Panc1 (cell line): ENCODE results near the gene SYT9. TPM values are rescaled to one million over a fixed set of nuclear protein-coding genes. Genes with fewer than 3 reads are reported as not detected.

ENCODE experiments used
- ATAC-seq: fragments of 200-7000 bp; cut with Tn5 transposase; 2 replicates; pipeline ENCODE4 v1.9.1; 2020; ENCODE audit warnings: mild to moderate bottlenecking, moderate library complexity
- BruUV-seq: library from RNA; stranded (reverse); fragments of 400-500 nt; replicated peaks from 2 replicates; lab custom pipeline; 2021; lab: Mats Ljungman, UMichigan
- CTCF ChIA-PET: fragments of 300-600 bp; sonication (Branson Sonifier 250); formaldehyde crosslinking; loops from one replicate; lab custom pipeline; 2022; ENCODE audit warnings: antibody characterized with exemption; lab: Charles Lee
- POLR2A ChIA-PET: fragments of 300-600 bp; sonication (Branson Sonifier 250); formaldehyde crosslinking; loops from one replicate; lab custom pipeline; 2022; ENCODE audit warnings: antibody characterized with exemption; lab: Charles Lee
- DNase-seq: peaks from one replicate; pipeline ENCODE4 v3.0.0-alpha.2; 2010; ENCODE audit warnings: low read depth, low spot score
- H3K27ac ChIP-seq: 2 replicates; pipeline ENCODE4 v1.5.1; 2011; ENCODE audit warnings: mild to moderate bottlenecking, low read length, inconsistent platforms
- H3K27me3 ChIP-seq: fragments of 200-500 bp; sonication (Bioruptor generic); 2 replicates; pipeline ENCODE4 v1.6.0; 2014; ENCODE audit warnings: low read length, inconsistent platforms; ENCODE audit not compliant: control insufficient read depth, insufficient read depth
- H3K36me3 ChIP-seq: fragments of 200-500 bp; sonication (Bioruptor generic); 2 replicates; pipeline ENCODE4 v1.5.1; 2014; ENCODE audit warnings: inconsistent platforms, mild to moderate bottlenecking, low read length, moderate library complexity; ENCODE audit not compliant: control insufficient read depth, insufficient read depth
- H3K4me1 ChIP-seq: 2 replicates; pipeline ENCODE4 v1.5.1; 2011; ENCODE audit warnings: inconsistent platforms, mild to moderate bottlenecking, low read length, moderate library complexity; ENCODE audit not compliant: control insufficient read depth, insufficient read depth
- H3K4me3 ChIP-seq, 2 experiments: 2 replicates each; pipeline ENCODE4 v1.5.1; 2011 to 2012; ENCODE audit warnings: low read depth in 2 of 2, low read length in 2 of 2, mild to moderate bottlenecking in 2 of 2, inconsistent platforms in 1 of 2, moderate library complexity in 1 of 2
- H3K9me3 ChIP-seq: fragments of 200-500 bp; sonication (Bioruptor generic); 2 replicates; pipeline ENCODE4 v1.5.1; 2014; ENCODE audit warnings: low read depth, mild to moderate bottlenecking, inconsistent platforms, low read length, moderate library complexity; ENCODE audit not compliant: control insufficient read depth, insufficient read depth
- POLR2AphosphoS5 ChIP-seq: IDR thresholded peaks from 2 replicates; pipeline ENCODE4 v1.6.1; 2012; ENCODE audit warnings: mild to moderate bottlenecking, low read depth, low read length, moderate library complexity
- SIN3A ChIP-seq: IDR thresholded peaks from 2 replicates; pipeline ENCODE4 v1.6.1; 2012; ENCODE audit warnings: low read depth, mild to moderate bottlenecking, low read length, moderate library complexity, borderline replicate concordance; ENCODE audit not compliant: insufficient read depth
- TCF7L2 ChIP-seq: IDR thresholded peaks from 2 replicates; pipeline ENCODE4 v1.6.1; 2011; ENCODE audit warnings: mild to moderate bottlenecking, low read depth, low read length, inconsistent platforms
- in situ Hi-C: cut with HindIII; loops from 2 replicates; pipeline ENCODE4 v1.10.0; 2016; ENCODE audit warnings: low sequenced_read_pairs, low pct_unique_long_range_greater_than_20kb
- intact Hi-C: fragments of 100-400 bp; cut with micrococcal nuclease; formaldehyde crosslinking; loops from one replicate; pipeline ENCODE4 v1.10.0; 2022; ENCODE audit not compliant: unreplicated experiment
- total RNA-seq: library from RNA; stranded (reverse); gene quantifications from one replicate; pipeline ENCODE4 v1.2.1, GENCODE V29; 2021; ENCODE audit not compliant: unreplicated experiment
- TF ChIP-seq, protein P1 (sequence below): fragments of 450-650 bp; IDR thresholded peaks from 2 replicates; pipeline ENCODE4 v1.5.1; 2017; ENCODE audit warnings: mild to moderate bottlenecking
- TF ChIP-seq, protein P2 (sequence below), 2 experiments: IDR thresholded peaks; 2 replicates each; pipeline ENCODE4 v1.6.1; 2011 to 2012; ENCODE audit warnings: low read depth in 2 of 2, control low read depth in 1 of 2, low read length in 1 of 2, mild to moderate bottlenecking in 1 of 2, moderate library complexity in 1 of 2; ENCODE audit not compliant: insufficient read depth in 1 of 2

SYT9 gene
- total RNA-seq, 1 experiment from 2014 or later = 3.7 TPM

DNA sequence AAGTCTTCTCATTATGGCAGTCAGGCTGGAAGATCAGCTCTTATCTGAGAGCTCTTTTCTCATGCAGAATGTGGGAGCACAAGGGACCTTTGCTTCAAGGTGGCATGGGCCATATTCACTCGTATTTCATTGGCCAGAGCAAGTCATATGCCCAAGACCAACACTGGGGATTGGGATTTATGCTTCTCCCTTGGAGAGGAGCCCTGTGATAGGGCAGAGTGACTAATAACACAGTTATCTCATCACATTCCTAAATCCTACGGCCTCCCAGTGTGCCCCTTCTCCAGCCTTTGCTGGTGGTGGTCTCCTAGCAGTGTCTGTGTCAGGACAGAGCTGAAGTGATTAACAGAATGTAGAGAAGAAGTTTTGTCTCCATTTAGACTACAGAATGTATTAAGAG is 48.6 kb downstream of the SYT9 start:
- ChIA-PET POLR2A (no interaction called here), CTCF (interaction anchor here (0.7 kb wide), 1 partner anchor 156 kb away, joined by 5 read pairs; no protein-coding TSS in a partner anchor)
- no peak overlapping the region for H3K27ac ChIP-seq
- H3K27me3 ChIP-seq = no peaks in the 10 kb centered on the region
- H3K4me3 ChIP-seq = no peak overlapping the region
- ATAC-seq = no peak
- intact Hi-C loops = no loop called here
- no peaks in the 10 kb centered on the region for H3K9me3 ChIP-seq
- no peaks in the 10 kb centered on the region for H3K36me3 ChIP-seq
- TF ChIP-seq SIN3A (no peak), TCF7L2 (no peak)
- TF ChIP-seq, protein P1, sequence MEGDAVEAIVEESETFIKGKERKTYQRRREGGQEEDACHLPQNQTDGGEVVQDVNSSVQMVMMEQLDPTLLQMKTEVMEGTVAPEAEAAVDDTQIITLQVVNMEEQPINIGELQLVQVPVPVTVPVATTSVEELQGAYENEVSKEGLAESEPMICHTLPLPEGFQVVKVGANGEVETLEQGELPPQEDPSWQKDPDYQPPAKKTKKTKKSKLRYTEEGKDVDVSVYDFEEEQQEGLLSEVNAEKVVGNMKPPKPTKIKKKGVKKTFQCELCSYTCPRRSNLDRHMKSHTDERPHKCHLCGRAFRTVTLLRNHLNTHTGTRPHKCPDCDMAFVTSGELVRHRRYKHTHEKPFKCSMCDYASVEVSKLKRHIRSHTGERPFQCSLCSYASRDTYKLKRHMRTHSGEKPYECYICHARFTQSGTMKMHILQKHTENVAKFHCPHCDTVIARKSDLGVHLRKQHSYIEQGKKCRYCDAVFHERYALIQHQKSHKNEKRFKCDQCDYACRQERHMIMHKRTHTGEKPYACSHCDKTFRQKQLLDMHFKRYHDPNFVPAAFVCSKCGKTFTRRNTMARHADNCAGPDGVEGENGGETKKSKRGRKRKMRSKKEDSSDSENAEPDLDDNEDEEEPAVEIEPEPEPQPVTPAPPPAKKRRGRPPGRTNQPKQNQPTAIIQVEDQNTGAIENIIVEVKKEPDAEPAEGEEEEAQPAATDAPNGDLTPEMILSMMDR = no peak
- BruUV-seq = no TSS peak
- in situ Hi-C loops = no loop called here
- no peaks in the 10 kb centered on the region for H3K4me1 ChIP-seq
- no peak for DNase-seq

DNA sequence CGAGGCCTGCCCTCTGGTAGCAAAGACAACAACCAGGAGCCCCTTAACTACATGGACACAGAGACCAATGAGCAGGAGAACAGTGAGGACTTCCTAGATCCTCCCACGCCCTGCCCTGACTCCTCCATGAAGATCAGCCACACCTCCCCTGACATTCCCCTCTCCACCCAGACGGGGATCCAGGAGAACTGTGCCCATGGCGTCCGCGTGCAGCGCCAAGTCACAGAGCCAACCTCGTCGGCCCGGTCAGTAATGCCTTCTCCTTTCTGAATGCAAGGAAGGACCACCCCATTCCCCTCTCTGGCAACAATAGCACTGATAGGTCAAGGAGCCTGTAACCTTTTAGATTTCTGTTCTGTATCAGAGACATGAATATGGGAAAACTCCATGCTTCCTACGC is 51.4 kb downstream of the SYT9 start:
- no peak for ATAC-seq
- CTCF ChIA-PET = no interaction called here
- in situ Hi-C loops = no loop called here

More for the DNA sequence above, 51.4 kb downstream of the SYT9 start:
- no peaks in the 10 kb centered on the region for H3K9me3 ChIP-seq
- no peak overlapping the region for H3K4me3 ChIP-seq
- H3K4me1 ChIP-seq = no peaks in the 10 kb centered on the region
- DNase-seq = no peak
- H3K27ac ChIP-seq = no peak overlapping the region
- no TSS peak for BruUV-seq
- TF ChIP-seq, protein P1 = no peak
- no peak for TF ChIP-seq SIN3A
- no peak for TF ChIP-seq POLR2AphosphoS5
- TF ChIP-seq TCF7L2 = no peak
- TF ChIP-seq, protein P2, sequence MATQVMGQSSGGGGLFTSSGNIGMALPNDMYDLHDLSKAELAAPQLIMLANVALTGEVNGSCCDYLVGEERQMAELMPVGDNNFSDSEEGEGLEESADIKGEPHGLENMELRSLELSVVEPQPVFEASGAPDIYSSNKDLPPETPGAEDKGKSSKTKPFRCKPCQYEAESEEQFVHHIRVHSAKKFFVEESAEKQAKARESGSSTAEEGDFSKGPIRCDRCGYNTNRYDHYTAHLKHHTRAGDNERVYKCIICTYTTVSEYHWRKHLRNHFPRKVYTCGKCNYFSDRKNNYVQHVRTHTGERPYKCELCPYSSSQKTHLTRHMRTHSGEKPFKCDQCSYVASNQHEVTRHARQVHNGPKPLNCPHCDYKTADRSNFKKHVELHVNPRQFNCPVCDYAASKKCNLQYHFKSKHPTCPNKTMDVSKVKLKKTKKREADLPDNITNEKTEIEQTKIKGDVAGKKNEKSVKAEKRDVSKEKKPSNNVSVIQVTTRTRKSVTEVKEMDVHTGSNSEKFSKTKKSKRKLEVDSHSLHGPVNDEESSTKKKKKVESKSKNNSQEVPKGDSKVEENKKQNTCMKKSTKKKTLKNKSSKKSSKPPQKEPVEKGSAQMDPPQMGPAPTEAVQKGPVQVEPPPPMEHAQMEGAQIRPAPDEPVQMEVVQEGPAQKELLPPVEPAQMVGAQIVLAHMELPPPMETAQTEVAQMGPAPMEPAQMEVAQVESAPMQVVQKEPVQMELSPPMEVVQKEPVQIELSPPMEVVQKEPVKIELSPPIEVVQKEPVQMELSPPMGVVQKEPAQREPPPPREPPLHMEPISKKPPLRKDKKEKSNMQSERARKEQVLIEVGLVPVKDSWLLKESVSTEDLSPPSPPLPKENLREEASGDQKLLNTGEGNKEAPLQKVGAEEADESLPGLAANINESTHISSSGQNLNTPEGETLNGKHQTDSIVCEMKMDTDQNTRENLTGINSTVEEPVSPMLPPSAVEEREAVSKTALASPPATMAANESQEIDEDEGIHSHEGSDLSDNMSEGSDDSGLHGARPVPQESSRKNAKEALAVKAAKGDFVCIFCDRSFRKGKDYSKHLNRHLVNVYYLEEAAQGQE (IDR thresholded peaks at IDR 0.05; ENCODE audit: insufficient read depth in 1 of 2, low read depth in 2 of 2, low read length in 1 of 2) = no peak
- POLR2A ChIA-PET = no interaction called here
- intact Hi-C loops = no loop called here
- no peaks in the 10 kb centered on the region for H3K27me3 ChIP-seq
- H3K36me3 ChIP-seq = no peaks in the 10 kb centered on the region
